Peyer's patch (tissue), 4 donors: Measurements from ENCODE around the gene TNNT3.

Experiments
- CTCF ChIP-seq, 6 experiments: fragments of 450-650 bp in 4 of 6; fragments of 200-600 bp in 2 of 6; sonication (generic) in 1 of 6; IDR thresholded peaks; one replicate each; pipeline ENCODE4 v1.5.1; 2017 to 2019; ENCODE audit warnings: antibody characterized with exemption in 6 of 6, mild to moderate bottlenecking in 3 of 6, moderate library complexity in 1 of 6
- POLR2A ChIP-seq, 2 donors: fragments of 450-650 bp; IDR thresholded peaks; one replicate each; pipeline ENCODE4 v1.5.1; 2017; ENCODE audit warnings: antibody characterized with exemption in 2 of 2, mild to moderate bottlenecking in 2 of 2, moderate library complexity in 2 of 2

- TF ChIP-seq CTCF (IDR thresholded peaks at IDR 0.05) (no peak), POLR2A (IDR thresholded peaks at IDR 0.05) (no peak)
Observed at GRCh38 chr11:1943576-1943975, 24.1 kb downstream of the TNNT3 start.
